HG03066 (cell line): Measurements from ENCODE around the gene GPR180.

Source experiments
- ATAC-seq: cut with Tn5 transposase; IDR thresholded peaks from one replicate; pipeline ENCODE4 v1.9.1; 2021; ENCODE audit warnings: low read depth; ENCODE audit not compliant: unreplicated experiment

GPR180 gene

DNA sequence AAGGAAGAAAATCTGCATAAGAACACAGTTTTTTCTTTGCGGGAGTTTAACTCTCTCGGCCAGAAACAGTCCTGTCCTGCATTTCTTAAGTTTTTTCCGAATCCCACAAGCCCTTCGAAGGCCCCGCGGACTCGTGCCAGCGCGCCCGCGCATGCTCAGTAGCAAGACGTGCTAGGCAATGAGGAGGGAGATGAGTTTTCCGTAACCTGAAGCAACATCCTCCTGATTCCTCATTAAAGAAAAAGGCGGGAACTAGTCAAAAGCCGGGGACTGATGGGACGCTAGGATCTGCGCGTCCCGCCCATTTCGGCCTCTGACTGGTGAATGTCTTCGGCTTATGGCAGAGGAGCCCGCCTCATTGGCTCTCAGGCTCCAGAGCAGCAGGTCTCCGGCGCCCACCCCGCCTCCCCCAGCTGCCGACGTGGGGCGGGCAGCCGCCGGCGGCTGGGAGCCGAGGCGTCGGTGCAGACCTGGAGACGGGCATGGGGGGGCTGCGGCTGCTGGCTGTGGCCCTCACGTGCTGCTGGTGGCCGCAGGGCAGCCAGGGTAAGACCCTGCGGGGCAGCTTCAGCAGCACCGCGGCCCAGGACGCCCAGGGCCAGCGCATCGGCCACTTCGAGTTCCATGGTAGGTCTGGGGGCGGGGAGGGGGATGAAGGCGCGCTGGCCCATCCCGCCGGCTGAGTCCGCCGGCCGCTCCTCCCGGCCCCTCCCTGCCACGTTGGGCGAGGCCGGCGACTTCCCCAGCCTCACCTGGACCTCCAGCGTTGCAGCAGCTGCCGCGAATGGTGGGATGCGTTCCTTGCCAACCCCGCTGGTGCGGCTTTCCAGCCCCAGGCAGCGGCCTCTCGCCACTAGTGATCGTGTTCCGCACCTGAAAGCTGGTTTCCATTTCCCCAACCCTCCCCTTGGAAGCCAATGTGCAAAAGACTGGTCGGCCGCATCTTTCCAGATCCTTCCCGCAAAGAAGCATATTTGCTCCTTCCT is at the start of gene GPR180:
TSS of gene GPR180 (plus strand) at position 412 of the 986 bp plus-strand sequence. CDS start at position 483, 71 bp downstream.
- peak; percentile 99 for ATAC-seq

- no peak for ATAC-seq
Measured at GRCh38 chr13:94552095-94552494, 49.6 kb upstream of the GPR180 start.

DNA sequence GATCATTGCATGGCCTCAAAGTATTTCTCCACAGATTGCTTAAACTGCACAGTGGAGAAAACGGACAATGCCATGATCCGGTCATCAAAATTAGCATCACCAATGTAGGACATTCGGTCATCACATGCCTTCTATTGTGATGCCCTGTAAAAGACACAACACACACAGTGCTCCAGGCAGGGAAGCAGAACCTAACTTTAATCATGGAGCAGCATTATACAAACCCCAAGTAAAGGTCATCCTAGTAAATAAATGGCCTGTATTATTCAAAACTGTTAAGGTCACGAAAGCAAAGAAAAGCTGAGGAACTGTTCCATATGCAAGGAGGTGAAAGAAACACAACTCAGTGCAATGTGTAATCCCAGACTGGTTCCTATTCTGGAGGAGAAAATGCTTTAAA is 47.9 kb upstream of the GPR180 start:
- no peak for ATAC-seq

DNA sequence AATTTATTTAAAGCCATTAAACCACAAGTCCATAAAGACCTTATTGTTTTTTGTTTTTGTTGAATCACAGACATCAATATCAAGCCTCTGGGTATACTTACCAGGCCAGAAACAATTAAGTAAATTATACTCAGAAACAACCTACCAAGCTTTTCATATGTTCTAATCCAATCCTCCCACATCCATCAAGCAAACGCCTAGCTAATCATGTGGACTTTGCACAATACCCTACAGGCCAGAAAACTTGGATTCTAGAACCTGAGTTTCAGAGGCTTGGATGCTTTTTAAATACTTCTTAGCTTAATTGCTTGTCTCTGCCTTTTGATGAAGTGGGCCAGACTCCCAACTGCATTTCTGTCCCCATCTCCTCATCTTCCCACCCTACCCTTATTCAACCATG is 45.6 kb upstream of the GPR180 start:
- no peak for ATAC-seq

DNA sequence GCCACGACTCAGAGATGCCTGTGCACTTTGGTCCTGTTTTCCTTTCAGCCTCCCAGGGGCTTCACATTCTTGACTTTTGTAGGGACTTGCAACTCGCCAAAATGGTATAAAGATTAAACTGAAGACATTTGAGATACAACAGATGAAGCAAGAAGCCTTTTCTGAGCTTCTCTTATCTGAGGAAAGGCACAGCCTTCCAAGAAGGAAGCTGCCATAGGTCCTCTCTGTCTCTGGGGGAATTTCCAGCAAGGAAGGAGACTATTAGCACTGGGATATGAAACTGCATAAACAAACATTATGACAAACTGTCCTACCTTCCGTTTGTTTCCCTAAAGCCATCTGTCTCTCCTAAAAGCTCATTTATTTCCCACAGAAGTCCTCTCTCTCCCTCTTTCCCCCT is 45.0 kb upstream of the GPR180 start:
- ATAC-seq = no peak

- ATAC-seq = no peak
Measured at GRCh38 chr13:94557684-94558235, 43.9 kb upstream of the GPR180 start.

DNA sequence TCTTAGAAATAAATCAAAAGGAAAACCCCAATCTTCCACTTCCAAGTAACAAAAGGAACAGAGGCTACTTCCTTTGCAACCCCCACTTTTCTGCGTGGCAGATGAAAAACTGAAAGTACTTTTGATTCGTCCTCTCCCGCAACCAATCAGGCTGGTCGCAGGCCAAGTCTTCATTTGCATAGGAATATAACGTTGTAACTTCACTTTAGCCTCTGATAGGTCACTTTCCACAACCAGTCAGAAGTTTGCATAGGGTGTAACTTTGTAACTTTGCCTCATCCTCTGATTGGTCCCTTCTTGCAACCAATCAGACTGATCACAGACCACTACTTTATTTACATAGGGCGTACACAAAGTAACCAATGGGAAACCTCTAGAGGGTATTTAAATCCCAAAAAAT is 42.9 kb upstream of the GPR180 start:
- no peak for ATAC-seq

DNA sequence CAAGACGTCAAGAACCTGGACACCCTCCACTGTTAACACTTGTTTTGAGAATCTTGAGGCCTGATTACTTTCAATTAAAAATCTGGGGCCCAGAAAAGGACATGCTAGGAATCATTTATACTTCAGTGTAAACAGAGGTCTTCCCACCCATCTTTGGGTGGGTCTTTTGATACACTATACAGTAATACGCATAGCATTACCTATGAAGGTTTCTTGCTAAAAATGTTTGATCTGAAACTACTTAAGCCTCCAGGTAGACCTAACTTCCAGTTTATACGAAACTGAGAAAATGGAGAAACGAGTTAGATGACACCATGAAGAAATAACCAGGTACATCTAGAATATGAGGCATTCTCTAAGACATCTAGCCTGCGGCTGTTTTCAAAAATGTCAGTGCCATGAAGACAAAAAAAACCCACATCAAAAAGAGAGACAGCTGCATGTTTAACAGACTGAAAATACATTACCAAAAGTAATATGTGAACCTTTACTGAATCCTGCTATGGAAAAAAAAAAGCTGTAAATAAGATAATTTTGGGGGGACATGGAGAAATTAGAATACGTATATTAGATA is 42.3 kb upstream of the GPR180 start:
- ATAC-seq = no peak

DNA sequence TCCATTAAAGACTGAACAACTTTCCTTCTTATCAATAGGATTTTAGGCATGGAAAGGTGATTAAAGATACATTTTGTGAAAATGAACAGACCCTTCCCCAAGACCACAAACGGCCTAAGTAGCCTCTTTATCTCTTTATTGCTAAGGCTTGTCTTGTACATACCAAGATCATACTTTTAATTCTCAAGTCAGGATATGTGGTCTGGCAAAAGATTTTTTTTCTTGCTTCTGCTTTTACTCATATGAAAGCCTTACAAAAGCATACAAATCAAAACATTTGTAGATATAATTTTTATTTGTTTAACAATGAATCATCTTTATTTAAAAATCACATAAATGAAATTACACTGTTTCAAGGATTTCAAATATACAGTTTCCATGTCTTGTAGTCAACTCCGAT is 41.5 kb upstream of the GPR180 start:
- ATAC-seq = no peak

DNA sequence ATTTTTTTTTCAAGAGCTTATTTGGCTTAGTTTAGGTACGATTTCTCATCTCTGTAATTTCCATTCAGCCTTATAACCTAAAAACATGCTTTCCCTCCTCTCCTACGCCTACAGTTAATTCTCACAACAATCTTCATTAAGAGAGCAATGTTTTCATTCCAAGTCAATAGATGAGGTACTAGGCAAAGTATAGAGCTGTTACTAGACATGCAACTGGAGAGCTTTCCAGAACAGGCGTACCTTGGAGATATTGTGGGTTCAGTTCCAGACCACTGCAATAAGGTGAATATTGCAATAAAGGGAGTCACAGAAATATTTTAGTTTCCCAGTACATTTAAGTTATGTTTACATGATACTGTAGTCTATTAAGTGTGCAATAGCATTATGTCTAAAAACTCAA is 40.5 kb upstream of the GPR180 start:
- no peak for ATAC-seq

- ATAC-seq = no peak
Measured at GRCh38 chr13:94567581-94567980, 34.1 kb upstream of the GPR180 start.

DNA sequence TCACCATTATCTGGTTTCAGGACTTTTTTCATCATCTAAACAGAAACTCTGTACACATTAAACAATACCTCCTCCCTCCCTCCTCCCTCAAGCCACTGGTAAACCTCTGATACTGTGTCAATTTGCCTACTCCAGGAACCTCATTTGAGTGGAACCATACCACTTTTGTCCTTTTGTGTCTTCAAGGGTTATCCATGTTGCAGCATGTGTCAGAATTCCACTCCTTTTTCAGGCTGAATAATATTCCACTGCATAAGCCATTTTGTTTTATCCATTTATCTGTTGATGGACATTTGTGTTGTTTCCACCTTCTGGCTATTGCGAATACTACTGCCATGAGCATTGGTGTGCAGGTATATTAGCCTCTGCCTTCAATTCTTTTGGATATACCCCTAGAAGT is 33.2 kb upstream of the GPR180 start:
- no peak for ATAC-seq

DNA sequence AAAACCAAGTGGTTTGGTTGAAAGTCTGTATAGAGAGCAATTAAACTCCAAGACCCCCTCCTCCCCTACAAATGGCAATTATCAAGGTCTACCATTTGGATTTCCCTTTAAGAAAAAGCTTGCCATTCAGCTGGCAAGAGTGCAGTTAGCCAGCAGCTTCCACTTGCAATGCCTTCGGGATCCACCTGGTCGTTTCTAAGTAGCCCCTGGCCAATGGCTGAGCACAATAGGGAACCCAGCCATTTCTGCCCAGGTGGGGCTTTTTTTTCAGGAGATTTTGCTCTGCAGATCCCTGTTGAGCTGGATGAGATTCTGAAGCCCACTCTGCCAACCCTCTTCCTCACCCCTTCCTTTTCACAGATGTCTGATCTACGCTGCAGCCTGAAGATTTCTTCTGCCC is 32.0 kb upstream of the GPR180 start:
- no peak for ATAC-seq

GRCh38 chr13:94579063-94579462 is 22.6 kb upstream of the GPR180 start:
- ATAC-seq = no peak

DNA sequence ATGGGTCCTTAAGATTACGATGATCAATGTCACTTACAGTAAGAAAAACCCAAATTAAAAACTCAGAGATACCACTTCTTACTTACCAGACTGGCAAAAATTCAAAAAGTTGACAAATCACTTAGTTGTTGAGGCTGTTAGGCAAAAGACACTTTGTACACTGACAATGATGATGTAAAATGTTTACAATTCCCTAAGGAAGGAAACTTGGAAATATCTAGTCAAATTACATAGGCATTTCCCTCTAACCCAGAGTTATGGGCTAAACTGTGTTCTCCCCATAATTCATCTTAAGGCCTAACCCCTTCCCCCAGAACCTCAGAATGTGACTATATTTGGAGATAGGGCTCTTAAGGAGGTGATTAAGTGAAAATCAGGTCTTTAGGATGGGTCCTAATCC is 17.7 kb upstream of the GPR180 start:
- no peak for ATAC-seq

DNA sequence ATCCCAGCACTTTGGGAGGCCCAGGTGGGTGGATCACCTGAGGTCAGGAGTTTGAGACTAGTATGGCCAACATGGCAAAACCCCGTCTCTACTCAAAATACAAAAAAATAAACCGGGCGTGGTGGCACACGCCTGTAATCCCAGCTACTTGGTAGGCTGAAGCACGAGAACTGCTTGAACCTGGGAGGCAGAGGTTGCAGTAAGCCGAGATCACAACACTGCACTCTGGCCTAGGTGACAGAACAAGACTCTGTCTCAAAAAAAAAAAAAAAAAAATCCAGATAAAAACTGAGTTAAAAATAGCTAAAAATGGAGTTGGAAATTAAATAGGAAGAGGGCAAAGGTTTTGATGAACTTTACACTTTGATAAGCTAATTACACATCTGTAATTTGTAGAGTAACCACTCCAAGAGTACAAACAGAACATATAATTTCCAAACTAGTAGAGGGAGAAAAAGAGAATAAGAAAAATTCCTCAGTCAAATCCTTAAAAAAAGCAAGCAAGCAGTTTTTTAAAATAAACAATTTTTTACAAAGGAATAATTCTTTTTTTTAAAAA is 16.0 kb upstream of the GPR180 start:
- no peak for ATAC-seq

DNA sequence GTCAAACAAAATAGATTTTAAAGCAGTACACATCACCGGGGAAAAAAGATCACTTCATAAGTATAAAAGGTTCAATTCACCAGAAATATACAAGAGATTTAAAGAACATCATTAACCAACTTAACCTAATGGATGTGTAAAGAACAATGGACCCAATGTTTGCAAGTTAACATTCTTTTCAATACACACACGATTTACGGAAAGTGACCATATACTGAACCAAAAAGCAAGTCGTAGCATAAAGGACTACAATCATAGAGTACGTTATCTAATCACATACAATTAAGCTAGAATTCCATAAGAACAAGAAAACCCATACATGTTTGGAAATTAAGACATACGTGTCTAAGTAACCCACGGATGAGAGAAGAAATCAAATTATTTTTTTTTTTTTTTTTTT is 15.3 kb upstream of the GPR180 start:
- ATAC-seq = no peak

DNA sequence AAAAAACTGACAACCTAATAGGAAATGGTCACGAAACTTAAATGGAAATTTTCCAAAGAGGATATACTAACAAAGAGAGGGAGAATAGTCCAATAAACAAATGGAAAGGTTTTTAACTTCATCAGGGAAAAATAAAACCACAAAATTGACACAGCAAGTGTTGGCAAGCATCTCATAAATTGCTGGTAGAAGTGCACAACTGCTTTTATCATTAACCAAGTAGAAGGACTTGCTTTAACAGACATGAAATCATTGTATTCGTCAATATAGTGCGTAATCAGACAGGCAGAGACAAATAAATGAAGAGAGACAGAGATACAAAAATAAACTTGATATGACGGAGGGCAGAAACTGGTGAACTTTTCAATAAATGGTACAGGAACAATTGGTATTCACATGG is 13.1 kb upstream of the GPR180 start:
- ATAC-seq = no peak

DNA sequence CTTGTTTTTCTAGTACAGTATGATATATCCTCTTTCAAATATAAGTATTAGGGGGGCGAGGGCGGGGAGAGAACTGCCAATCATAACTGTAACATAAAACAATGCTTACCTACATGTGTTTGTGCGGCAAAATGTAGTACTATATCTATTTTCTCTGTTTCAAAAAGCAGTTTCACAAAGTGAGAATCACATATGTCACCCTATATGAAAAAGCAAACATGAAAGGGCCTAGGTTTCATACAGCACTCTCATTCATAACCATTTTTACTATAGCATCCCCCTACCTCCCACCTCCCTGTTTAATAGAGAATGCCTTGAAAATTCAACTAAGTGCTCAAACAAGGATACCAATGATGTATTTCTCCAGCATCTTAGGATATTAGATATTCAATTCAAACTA is 10.9 kb upstream of the GPR180 start:
- ATAC-seq = no peak

DNA sequence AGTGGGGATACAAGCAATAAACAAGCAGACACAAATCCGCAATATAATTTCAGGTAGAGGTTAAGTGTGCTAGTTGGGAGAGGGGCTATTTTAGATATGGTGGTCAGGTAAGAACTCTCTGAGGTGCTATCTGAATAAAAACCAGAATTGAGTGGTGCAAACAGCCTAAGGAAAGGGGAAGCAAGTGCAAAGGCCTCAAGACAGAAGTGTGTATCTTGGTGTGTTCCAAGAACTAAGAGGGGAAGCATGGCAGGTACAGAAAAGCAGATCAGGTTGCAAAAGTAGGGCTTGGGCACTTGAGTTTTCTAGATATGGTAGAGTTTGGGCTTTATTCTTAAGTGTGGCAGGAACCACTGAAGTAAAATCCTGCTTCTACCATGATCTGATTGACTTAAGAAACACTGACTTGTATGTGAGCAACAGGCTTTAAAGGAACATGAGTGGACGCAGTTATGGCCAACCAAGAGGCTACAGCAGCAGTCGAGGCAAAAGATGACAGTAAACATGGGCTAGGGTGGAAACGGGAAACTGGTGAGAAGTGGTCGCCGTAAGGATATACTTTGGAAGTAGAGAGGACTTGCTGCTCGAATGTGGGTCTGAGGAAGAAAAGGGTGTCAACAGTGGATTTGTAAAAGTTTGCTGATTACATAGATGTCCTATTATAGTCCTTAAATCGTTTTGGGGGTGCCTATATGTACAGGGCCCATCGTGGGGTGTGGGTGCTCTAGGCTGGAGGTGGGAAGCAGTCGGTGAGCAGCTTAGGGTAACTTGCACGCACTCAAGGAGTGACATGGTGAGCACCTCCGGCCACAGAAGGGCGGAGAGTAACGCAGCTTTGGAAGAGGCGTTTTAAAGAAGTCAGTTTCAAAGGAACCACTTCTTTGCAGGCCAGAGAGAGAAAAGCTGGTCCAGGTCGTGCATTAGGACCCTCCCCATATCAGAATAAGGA is 6.4 kb upstream of the GPR180 start:
- peak; percentile 51 for ATAC-seq
